Ascending aorta (tissue), 2 donors: ENCODE data around the gene FAM120C. TPM values are rescaled to one million over a fixed set of nuclear protein-coding genes. Genes with fewer than 3 reads are reported as not detected.

ENCODE experiments used
- DNase-seq, 2 donors: peaks; one replicate each; pipeline ENCODE4 v3.0.0-alpha.2; 2019; ENCODE audit warnings: low spot score in 2 of 2
- H3K27ac ChIP-seq, 2 donors: fragments of 200-600 bp; sonication (generic); one replicate each; pipeline ENCODE4 v1.5.1; 2016 to 2017; ENCODE audit warnings: mild to moderate bottlenecking in 1 of 2
- H3K27me3 ChIP-seq: fragments of 200-600 bp; sonication (generic); one replicate; pipeline ENCODE4 v1.5.1; 2017
- H3K36me3 ChIP-seq, 2 donors: fragments of 200-600 bp; sonication (generic); one replicate each; pipeline ENCODE4 v1.5.1; 2016
- H3K4me1 ChIP-seq, 2 donors: fragments of 200-600 bp; sonication (generic); one replicate each; pipeline ENCODE4 v1.5.1; 2016 to 2017; ENCODE audit warnings: mild to moderate bottlenecking in 1 of 2
- H3K4me3 ChIP-seq, 2 donors: fragments of 200-600 bp; sonication (generic); one replicate each; pipeline ENCODE4 v1.5.1; 2016 to 2017; ENCODE audit warnings: mild to moderate bottlenecking in 1 of 2
- H3K9me3 ChIP-seq, 2 donors: fragments of 200-600 bp; sonication (generic); one replicate each; pipeline ENCODE4 v1.5.1; 2016
- intact Hi-C: fragments of 100-400 bp; cut with DNase I; formaldehyde crosslinking; loops from one replicate; pipeline ENCODE4 v1.15.1; 2023
- total RNA-seq: library from RNA; depleted of rRNA; stranded (reverse); fragments of >200 nt; gene quantifications from one replicate; pipeline ENCODE4 v1.1.0, GENCODE V29; 2016
- TF ChIP-seq, protein P1 (sequence below), 3 experiments: fragments of 200-600 bp in 2 of 3; fragments of 450-650 bp in 1 of 3; sonication (generic) in 2 of 3; IDR thresholded peaks; one replicate each; pipeline ENCODE4 v1.5.1; 2016 to 2019; ENCODE audit warnings: antibody characterized with exemption in 3 of 3, mild to moderate bottlenecking in 1 of 3, moderate library complexity in 1 of 3

FAM120C gene
- total RNA-seq, 1 donor from 2014 or later: 1.6 TPM

DNA sequence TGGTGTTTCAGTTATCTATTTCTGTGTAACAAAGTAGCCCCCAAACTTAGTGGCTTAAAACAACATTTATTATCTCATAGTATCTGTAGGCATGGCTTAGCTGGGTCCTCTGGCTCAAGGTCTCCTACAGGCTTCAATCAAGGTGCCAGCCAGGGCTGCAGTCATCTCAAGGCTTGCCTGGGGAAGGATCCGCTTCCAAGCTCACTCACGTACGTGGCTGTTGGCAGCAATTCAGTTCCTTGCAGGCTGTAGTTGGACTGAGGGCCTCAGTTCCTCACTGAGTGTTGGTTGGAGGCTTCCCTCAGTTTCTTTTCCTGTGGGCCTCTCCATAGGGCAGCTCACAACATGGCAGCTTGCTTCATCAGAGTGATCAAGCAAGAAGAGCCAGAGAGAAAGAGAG is 9.3 kb downstream of the FAM120C start:
- TF ChIP-seq, protein P1, sequence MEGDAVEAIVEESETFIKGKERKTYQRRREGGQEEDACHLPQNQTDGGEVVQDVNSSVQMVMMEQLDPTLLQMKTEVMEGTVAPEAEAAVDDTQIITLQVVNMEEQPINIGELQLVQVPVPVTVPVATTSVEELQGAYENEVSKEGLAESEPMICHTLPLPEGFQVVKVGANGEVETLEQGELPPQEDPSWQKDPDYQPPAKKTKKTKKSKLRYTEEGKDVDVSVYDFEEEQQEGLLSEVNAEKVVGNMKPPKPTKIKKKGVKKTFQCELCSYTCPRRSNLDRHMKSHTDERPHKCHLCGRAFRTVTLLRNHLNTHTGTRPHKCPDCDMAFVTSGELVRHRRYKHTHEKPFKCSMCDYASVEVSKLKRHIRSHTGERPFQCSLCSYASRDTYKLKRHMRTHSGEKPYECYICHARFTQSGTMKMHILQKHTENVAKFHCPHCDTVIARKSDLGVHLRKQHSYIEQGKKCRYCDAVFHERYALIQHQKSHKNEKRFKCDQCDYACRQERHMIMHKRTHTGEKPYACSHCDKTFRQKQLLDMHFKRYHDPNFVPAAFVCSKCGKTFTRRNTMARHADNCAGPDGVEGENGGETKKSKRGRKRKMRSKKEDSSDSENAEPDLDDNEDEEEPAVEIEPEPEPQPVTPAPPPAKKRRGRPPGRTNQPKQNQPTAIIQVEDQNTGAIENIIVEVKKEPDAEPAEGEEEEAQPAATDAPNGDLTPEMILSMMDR (IDR thresholded peaks at IDR 0.05): no peak
- no peaks in the 10 kb centered on the region for H3K36me3 ChIP-seq
- no peaks in the 10 kb centered on the region for H3K4me1 ChIP-seq
- H3K27me3 ChIP-seq: no peaks in the 10 kb centered on the region
- no peak for DNase-seq
- H3K4me3 ChIP-seq: no peak overlapping the region
- H3K27ac ChIP-seq: no peak overlapping the region
- intact Hi-C loops: no loop called here
- no peaks in the 10 kb centered on the region for H3K9me3 ChIP-seq

DNA sequence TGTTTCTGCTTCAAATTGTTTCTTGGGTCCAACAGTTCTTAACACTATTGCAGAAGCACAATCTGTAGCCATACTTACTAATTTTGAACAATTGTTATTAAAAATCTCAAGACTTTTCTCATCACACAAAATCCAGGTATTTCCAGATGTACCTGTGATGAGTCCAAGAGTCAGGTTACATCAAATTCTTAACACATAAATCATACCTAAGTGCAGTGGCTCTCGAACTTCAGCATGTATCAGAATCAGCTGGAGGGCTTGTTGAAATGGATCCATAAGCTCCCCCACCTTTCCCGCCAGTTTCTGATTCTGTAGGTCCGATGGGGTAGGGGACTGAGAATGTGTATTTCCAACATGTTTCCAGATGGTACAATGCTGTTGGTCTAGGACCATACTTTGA is 10.6 kb downstream of the FAM120C start:
- no peaks in the 10 kb centered on the region for H3K36me3 ChIP-seq
- intact Hi-C loops: no loop called here
- H3K27me3 ChIP-seq: no peaks in the 10 kb centered on the region
- no peaks in the 10 kb centered on the region for H3K4me1 ChIP-seq
- no peak overlapping the region for H3K4me3 ChIP-seq
- no peaks in the 10 kb centered on the region for H3K9me3 ChIP-seq
- DNase-seq: no peak
- no peak overlapping the region for H3K27ac ChIP-seq
- TF ChIP-seq, protein P1 (IDR thresholded peaks at IDR 0.05): no peak

GRCh38 chrX:54171527-54172250 is 11.4 kb downstream of the FAM120C start:
- H3K36me3 ChIP-seq: no peaks in the 10 kb centered on the region
- H3K27me3 ChIP-seq: no peaks in the 10 kb centered on the region
- no peak overlapping the region for H3K4me3 ChIP-seq
- DNase-seq: no peak
- intact Hi-C loops: no loop called here
- H3K4me1 ChIP-seq: no peaks in the 10 kb centered on the region
- TF ChIP-seq, protein P1 (IDR thresholded peaks at IDR 0.05): no peak
- H3K9me3 ChIP-seq: no peaks in the 10 kb centered on the region
- H3K27ac ChIP-seq: no peak overlapping the region

- TF ChIP-seq, protein P1 (IDR thresholded peaks at IDR 0.05): no peak
- intact Hi-C loops: no loop called here
- no peaks in the 10 kb centered on the region for H3K9me3 ChIP-seq
These were observed 12.0 kb downstream of the FAM120C start for GRCh38 chrX:54171091-54171490.

GRCh38 chrX:54166915-54167314 is 16.1 kb downstream of the FAM120C start:
- H3K27me3 ChIP-seq: no peaks in the 10 kb centered on the region
- no peak for DNase-seq
- no peak overlapping the region for H3K4me3 ChIP-seq
- TF ChIP-seq, protein P1 (IDR thresholded peaks at IDR 0.05): no peak
- no peaks in the 10 kb centered on the region for H3K36me3 ChIP-seq
- intact Hi-C loops: no loop called here
- H3K9me3 ChIP-seq: no peaks in the 10 kb centered on the region
- no peaks in the 10 kb centered on the region for H3K4me1 ChIP-seq
- H3K27ac ChIP-seq: no peak overlapping the region

More at GRCh38 chrX:54171091-54171490, 12.0 kb downstream of the FAM120C start:
- H3K4me1 ChIP-seq: no peaks in the 10 kb centered on the region
- no peak for DNase-seq
- H3K27me3 ChIP-seq: no peaks in the 10 kb centered on the region
- no peaks in the 10 kb centered on the region for H3K36me3 ChIP-seq
- H3K27ac ChIP-seq: no peak overlapping the region
- H3K4me3 ChIP-seq: no peak overlapping the region
